ENCODE measurements around the gene IL2RA. TPM values are rescaled to one million over a fixed set of nuclear protein-coding genes. Genes with fewer than 3 reads are reported as not detected.
A peak's percentile ranks its signal among the peaks of the same experiment; 100 is the strongest.

Gene IL2RA
- total RNA-seq, result 1 to 10 TPM in 4 of 6 donors, under 1 TPM in 1, not detected in 1; 0.91 to 8.4 (median 4.0) TPM

GRCh38 chr10:6062101-6062771 is at the start of gene IL2RA:
Gene IL2RA, minus strand, starts transcription at chr10:6062367. Its CDS starts 216 bp downstream, at chr10:6062151.
- Histone ChIP-seq H3K27ac (peak within 1 kb of the TSS in 1 of 4 donors; percentile 42), H3K9me3 (no peaks in the 10 kb centered on the region), H3K4me1 (peaks cover 16 to 21% (median 17%) of the 10 kb centered on the region in 4 donors), H3K36me3 (no peaks in the 10 kb centered on the region), H3K4me3 (peak within 1 kb of the TSS in 3 of 4 donors; percentile 8 to 31 (median 26)), H3K27me3 (no peaks in the 10 kb centered on the region)
- DNase-seq (no peak), ATAC-seq (ENCODE audit: low FRiP score in 2 of 2) (no peak)
- 62 to 66% methylated on average over 16 to 17 of the region's 18 CpGs for WGBS, 2 donors
- TF ChIP-seq POLR2AphosphoS5 (IDR thresholded peaks at IDR 0.05) (no peak), CTCF (IDR thresholded peaks at IDR 0.05) (no peak), POLR2A (IDR thresholded peaks at IDR 0.05) (peak in 1 of 4 donors; percentile 41), EP300 (IDR thresholded peaks at IDR 0.05) (no peak)

- Histone ChIP-seq H3K9me3 (no peaks in the 10 kb centered on the region), H3K36me3 (peaks cover 48 to 99% (median 66%) of the 10 kb centered on the region in 4 donors), H3K4me3 (no peak overlapping the region), H3K27me3 (no peaks in the 10 kb centered on the region), H3K27ac (no peak overlapping the region), H3K4me1 (peaks cover 6 to 22% (median 9%) of the 10 kb centered on the region in 4 donors)
- TF ChIP-seq POLR2A (IDR thresholded peaks at IDR 0.05) (no peak), POLR2AphosphoS5 (IDR thresholded peaks at IDR 0.05) (no peak), EP300 (IDR thresholded peaks at IDR 0.05) (no peak), CTCF (IDR thresholded peaks at IDR 0.05) (no peak)
- 86 to 91% methylated on average over 5 of the region's 5 CpGs for WGBS, 2 donors
- DNase-seq (no peak), ATAC-seq (ENCODE audit: low FRiP score in 2 of 2) (no peak)
Observed at GRCh38 chr10:6110136-6110535, 48.0 kb upstream of the IL2RA start.

GRCh38 chr10:6109444-6109775 is 47.2 kb upstream of the IL2RA start:
- ATAC-seq (ENCODE audit: low FRiP score in 2 of 2) (no peak), DNase-seq (no peak)
- WGBS, 2 donors, result 83 to 89% methylated on average over 7 of the region's 7 CpGs
- TF ChIP-seq EP300 (IDR thresholded peaks at IDR 0.05), result no peak
- TF ChIP-seq POLR2A (IDR thresholded peaks at IDR 0.05), result no peak
- TF ChIP-seq POLR2AphosphoS5 (IDR thresholded peaks at IDR 0.05), result no peak
- TF ChIP-seq CTCF (IDR thresholded peaks at IDR 0.05), result no peak
- no peaks in the 10 kb centered on the region for H3K27me3 ChIP-seq
- H3K9me3 ChIP-seq, result no peaks in the 10 kb centered on the region
- peaks cover under 1 to 15% (median 5%) of the 10 kb centered on the region in 4 donors for H3K4me1 ChIP-seq
- peaks cover 51 to 99% (median 62%) of the 10 kb centered on the region in 4 donors for H3K36me3 ChIP-seq
- no peak overlapping the region for H3K27ac ChIP-seq
- no peak overlapping the region for H3K4me3 ChIP-seq

GRCh38 chr10:6108631-6109443 is 46.7 kb upstream of the IL2RA start:
- peaks cover 45 to 97% (median 57%) of the 10 kb centered on the region in 4 donors for H3K36me3 ChIP-seq
- 45 to 48% methylated on average over 12 of the region's 12 CpGs for WGBS, 2 donors
- ATAC-seq (ENCODE audit: low FRiP score in 2 of 2) (peak in 1 of 2 donors; percentile 68), DNase-seq (no peak)
- no peaks in the 10 kb centered on the region for H3K27me3 ChIP-seq
- H3K9me3 ChIP-seq, result no peaks in the 10 kb centered on the region
- H3K4me1 ChIP-seq, result peaks cover 0 to 14% (median 5%) of the 10 kb centered on the region in 4 donors
- no peak overlapping the region for H3K4me3 ChIP-seq
- TF ChIP-seq POLR2AphosphoS5 (IDR thresholded peaks at IDR 0.05) (peak in 1 of 2 donors; percentile 33), POLR2A (IDR thresholded peaks at IDR 0.05) (no peak), CTCF (IDR thresholded peaks at IDR 0.05) (peak; percentile 54 to 82 (median 78))
- H3K27ac ChIP-seq, result no peak overlapping the region

Measured in upper lobe of left lung (tissue), 6 donors.